ENCODE measurements around the gene ALLC. TPM values are rescaled to one million over a fixed set of nuclear protein-coding genes. Genes with fewer than 3 reads are reported as not detected.

The ALLC gene
- total RNA-seq, 4 donors from 2014 or later, result not detected

GRCh38 chr2:3613524-3613905, 44.5 kb upstream of the ALLC start:
- no peak for TF ChIP-seq CTCF (IDR thresholded peaks at IDR 0.05; ENCODE audit: low read depth)

DNA sequence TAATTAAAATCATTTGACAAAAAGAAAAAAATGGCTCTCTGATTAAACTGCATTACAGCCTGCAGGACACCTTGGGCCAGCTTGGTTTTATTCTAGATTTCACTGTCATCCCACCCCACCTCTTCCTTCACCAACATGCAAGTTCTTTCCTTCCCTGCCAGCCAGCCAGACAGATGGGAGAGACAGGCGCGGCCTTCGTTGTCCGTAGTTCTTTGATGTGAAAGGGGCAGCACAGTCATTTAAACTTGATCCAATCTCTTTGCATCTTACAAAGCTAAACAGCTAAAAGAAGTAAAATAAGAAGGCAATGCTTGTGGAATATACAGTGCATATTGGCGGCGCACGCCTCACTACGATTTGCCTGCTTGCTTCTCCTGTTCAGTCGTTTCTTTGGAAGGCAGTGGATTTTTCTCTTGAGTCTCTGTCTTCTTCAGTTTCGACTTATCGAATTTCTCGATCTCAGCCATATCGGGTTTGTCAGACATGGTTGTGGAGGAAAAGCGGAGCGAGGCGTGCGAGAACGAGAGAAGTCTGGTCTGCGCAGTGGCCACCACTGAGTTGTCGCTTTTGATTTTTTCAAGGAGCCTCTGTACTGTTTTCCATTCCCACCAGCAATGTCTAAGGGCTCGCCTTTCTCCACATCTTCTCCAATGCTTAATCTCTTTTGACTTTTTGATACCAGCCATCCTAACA, 40.7 kb upstream of the ALLC start:
- no peak for TF ChIP-seq CTCF (IDR thresholded peaks at IDR 0.05; ENCODE audit: low read depth)

DNA sequence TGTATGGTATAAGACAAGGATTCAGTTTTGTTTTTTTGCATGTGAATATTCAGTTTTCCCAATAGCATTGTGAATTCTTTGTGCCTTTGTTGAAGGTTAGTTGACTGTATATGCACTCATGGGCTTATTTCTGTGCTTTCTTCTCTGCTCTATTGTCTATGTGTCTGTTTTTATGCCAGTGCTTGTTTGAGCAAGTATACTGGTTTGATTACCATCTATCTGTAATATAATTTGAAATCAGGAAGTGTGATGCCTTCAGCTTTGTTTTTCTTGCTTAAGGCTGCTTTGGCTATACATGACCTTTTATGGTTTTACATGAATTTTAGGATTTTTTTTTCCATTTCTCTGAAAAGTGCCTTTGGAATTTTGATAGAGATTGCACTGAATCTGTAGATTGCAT, 39.6 kb upstream of the ALLC start:
- TF ChIP-seq CTCF (IDR thresholded peaks at IDR 0.05; ENCODE audit: low read depth), result no peak

DNA sequence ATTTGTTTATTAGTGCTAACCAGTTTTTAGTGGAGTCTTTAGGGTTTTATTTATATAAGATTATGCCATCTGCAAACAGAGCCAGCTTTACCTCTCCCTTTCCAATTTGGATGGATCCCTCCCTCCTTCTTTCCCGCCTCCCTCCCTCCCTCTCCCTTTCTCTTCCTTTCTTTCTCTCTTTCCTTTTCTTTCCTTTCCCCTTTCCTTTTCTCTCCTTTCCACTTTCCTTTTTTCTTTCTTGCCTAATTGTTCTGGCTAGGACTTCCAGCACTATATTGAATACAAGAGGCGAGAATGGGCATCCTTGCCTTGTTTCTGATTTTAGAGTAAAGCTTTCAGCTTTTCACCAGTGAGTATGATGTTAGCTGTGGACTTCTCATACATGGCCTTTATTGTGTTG, 39.0 kb upstream of the ALLC start:
- TF ChIP-seq CTCF (IDR thresholded peaks at IDR 0.05; ENCODE audit: low read depth), result no peak

DNA sequence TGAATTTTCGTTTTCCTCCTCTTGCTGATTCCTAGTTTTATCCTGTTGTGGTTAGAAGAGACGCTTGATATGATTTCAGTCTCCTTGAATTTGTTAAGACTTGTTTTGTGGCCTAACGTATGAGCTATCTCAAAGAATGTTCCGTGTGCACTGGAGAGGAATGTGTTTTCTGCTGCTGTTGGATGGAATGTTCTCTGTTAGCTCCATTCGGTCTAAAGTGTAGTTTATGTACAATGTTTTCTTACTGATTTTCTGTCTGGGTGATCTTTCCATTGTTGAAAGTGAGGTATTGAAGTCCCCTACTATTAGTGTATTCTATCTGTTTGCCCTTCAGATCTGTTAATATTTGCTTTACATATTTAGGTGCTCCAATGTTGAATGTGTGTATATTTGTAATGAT, 37.2 kb upstream of the ALLC start:
- TF ChIP-seq CTCF (IDR thresholded peaks at IDR 0.05; ENCODE audit: low read depth), result no peak

- no peak for TF ChIP-seq CTCF (IDR thresholded peaks at IDR 0.05; ENCODE audit: low read depth)
Observed at GRCh38 chr2:3622967-3623366, 35.0 kb upstream of the ALLC start.

DNA sequence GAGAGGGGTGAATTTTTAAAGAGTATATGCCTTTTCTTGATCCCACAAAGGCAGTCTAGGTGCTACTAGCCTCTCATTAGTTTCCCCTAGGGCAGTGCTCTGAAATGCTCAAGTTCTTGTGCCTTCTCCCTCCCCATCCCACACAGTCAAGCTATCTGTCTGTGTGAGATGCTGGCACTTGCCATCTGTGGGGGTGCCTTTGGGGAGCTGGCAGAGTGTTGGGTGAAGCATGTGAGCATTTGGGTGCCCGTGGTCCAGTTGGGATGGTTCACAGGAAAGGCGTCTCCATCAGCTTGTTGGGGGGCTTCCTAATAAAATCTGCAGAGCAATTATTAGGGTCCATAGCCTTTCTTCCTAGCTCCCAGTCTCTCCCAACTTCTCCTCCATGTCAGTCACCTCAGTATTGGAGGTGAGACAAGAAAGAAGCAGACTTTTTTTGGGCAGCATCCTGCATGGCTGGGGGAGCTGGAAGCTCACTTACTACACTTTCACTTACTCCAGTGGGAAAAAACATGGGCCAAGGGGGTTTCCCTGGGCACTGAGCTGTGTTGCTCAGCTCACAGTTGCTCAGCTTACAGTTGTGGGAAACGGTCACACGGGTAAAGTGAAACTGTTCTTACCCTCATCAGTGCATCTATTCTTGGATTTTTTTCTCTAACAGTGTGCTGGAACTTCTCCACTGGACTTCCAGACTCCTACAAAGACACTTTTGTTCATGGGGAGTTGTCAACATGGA, 33.8 kb upstream of the ALLC start:
- TF ChIP-seq CTCF (IDR thresholded peaks at IDR 0.05; ENCODE audit: low read depth), result no peak
